GM12873 (cell line): ENCODE measurements around the gene PCIF1.

Source experiments
- CTCF ChIP-seq: IDR thresholded peaks from 2 replicates; pipeline ENCODE4 v1.5.1; 2012; ENCODE audit warnings: low read depth, mild to moderate bottlenecking, moderate library complexity, low read length, control low read depth; ENCODE audit not compliant: insufficient read depth; ENCODE audit errors: missing control alignments

Gene PCIF1

GRCh38 chr20:45898285-45898684 is 36.2 kb upstream of the PCIF1 start:
- no peak for TF ChIP-seq CTCF

- no peak for TF ChIP-seq CTCF
These were observed 35.2 kb upstream of the PCIF1 start for GRCh38 chr20:45899046-45899835.

- TF ChIP-seq CTCF, result no peak
These were observed 32.2 kb upstream of the PCIF1 start for GRCh38 chr20:45902199-45902701.

GRCh38 chr20:45904583-45905504 is 29.6 kb upstream of the PCIF1 start:
- no peak for TF ChIP-seq CTCF

GRCh38 chr20:45905505-45906079 is 28.9 kb upstream of the PCIF1 start:
- TF ChIP-seq CTCF, result no peak

GRCh38 chr20:45907219-45907948 is 27.1 kb upstream of the PCIF1 start:
- TF ChIP-seq CTCF, result no peak
